Type B pancreatic cell (in vitro differentiated cells): ENCODE data around the gene DIRAS1. TPM values are rescaled to one million over a fixed set of nuclear protein-coding genes. Genes with fewer than 3 reads are reported as not detected.

Source experiments
- DNase-seq: peaks from one replicate; pipeline ENCODE4 v3.0.0; 2021; ENCODE audit warnings: mixed read lengths; ENCODE audit not compliant: unreplicated experiment; ENCODE audit errors: extremely low spot score
- H3K27ac Mint-ChIP-seq: 2 replicates; pipeline ENCODE4 v1.8.0; 2021; ENCODE audit warnings: mild to moderate bottlenecking, mixed read lengths
- H3K27me3 Mint-ChIP-seq: 2 replicates; pipeline ENCODE4 v1.8.0; 2021; ENCODE audit warnings: mixed read lengths
- H3K36me3 Mint-ChIP-seq: 2 replicates; pipeline ENCODE4 v1.8.0; 2021; ENCODE audit warnings: mixed read lengths
- H3K4me1 Mint-ChIP-seq: one replicate; pipeline ENCODE4 v1.8.0; 2021; ENCODE audit warnings: mixed read lengths; ENCODE audit not compliant: unreplicated experiment
- H3K4me3 Mint-ChIP-seq: 2 replicates; pipeline ENCODE4 v1.8.0; 2021; ENCODE audit warnings: mild to moderate bottlenecking, mixed read lengths
- H3K9me3 Mint-ChIP-seq: 2 replicates; pipeline ENCODE4 v1.8.0; 2021; ENCODE audit warnings: mixed read lengths
- CTCF ChIP-seq: fragments of 200-600 bp; sonication (generic); conservative IDR thresholded peaks from 2 replicates; pipeline ENCODE4 v1.5.0; 2021; ENCODE audit warnings: antibody characterized with exemption, mild to moderate bottlenecking
- total RNA-seq: library from RNA; stranded (reverse); gene quantifications from 2 replicates; pipeline ENCODE4 v1.2.1, GENCODE V29; 2021; ENCODE audit warnings: low replicate concordance

The DIRAS1 gene
- total RNA-seq, 1 donor from 2014 or later: 10.4 TPM

GRCh38 chr19:2719232-2719735 lies 1.9 kb downstream of the DIRAS1 start:
- no peak for TF ChIP-seq CTCF
- H3K27ac Mint-ChIP-seq: no peak overlapping the region
- peaks cover 23% of the 10 kb centered on the region for H3K27me3 Mint-ChIP-seq
- peaks cover 6% of the 10 kb centered on the region for H3K36me3 Mint-ChIP-seq
- no peak for DNase-seq
- peak overlapping the region; percentile 85 for H3K4me3 Mint-ChIP-seq
- peaks cover 4% of the 10 kb centered on the region for H3K4me1 Mint-ChIP-seq
- peaks cover 5% of the 10 kb centered on the region for H3K9me3 Mint-ChIP-seq

- H3K27me3 Mint-ChIP-seq: peaks cover 17% of the 10 kb centered on the region
- H3K9me3 Mint-ChIP-seq: peaks cover 5% of the 10 kb centered on the region
- H3K4me1 Mint-ChIP-seq: peaks cover 4% of the 10 kb centered on the region
- peaks cover 6% of the 10 kb centered on the region for H3K36me3 Mint-ChIP-seq
- TF ChIP-seq CTCF: no peak
- no peak overlapping the region for H3K27ac Mint-ChIP-seq
- no peak for DNase-seq
- H3K4me3 Mint-ChIP-seq: no peak overlapping the region
These were observed 3.3 kb downstream of the DIRAS1 start for GRCh38 chr19:2717638-2718541.

GRCh38 chr19:2716722-2717637 lies 4.2 kb downstream of the DIRAS1 start:
- H3K36me3 Mint-ChIP-seq: peaks cover 6% of the 10 kb centered on the region
- H3K4me1 Mint-ChIP-seq: peaks cover 4% of the 10 kb centered on the region
- no peak for DNase-seq
- H3K27ac Mint-ChIP-seq: no peak overlapping the region
- peaks cover 17% of the 10 kb centered on the region for H3K27me3 Mint-ChIP-seq
- peaks cover 5% of the 10 kb centered on the region for H3K9me3 Mint-ChIP-seq
- TF ChIP-seq CTCF: no peak
- H3K4me3 Mint-ChIP-seq: no peak overlapping the region

- no peak overlapping the region for H3K4me3 Mint-ChIP-seq
- no peak for TF ChIP-seq CTCF
- peaks cover 5% of the 10 kb centered on the region for H3K9me3 Mint-ChIP-seq
- H3K4me1 Mint-ChIP-seq: peaks cover 4% of the 10 kb centered on the region
- peaks cover 19% of the 10 kb centered on the region for H3K27me3 Mint-ChIP-seq
- no peak for DNase-seq
- H3K36me3 Mint-ChIP-seq: peaks cover 6% of the 10 kb centered on the region
- no peak overlapping the region for H3K27ac Mint-ChIP-seq
These were observed 4.9 kb downstream of the DIRAS1 start for GRCh38 chr19:2716275-2716650.

GRCh38 chr19:2715470-2716274 lies 5.5 kb downstream of the DIRAS1 start:
- Mint-ChIP-seq H3K9me3 (peaks cover 5% of the 10 kb centered on the region), H3K4me1 (peaks cover 4% of the 10 kb centered on the region), H3K36me3 (peaks cover 6% of the 10 kb centered on the region), H3K27ac (no peak overlapping the region), H3K4me3 (no peak overlapping the region), H3K27me3 (peaks cover 20% of the 10 kb centered on the region)
- DNase-seq: no peak
- TF ChIP-seq CTCF: no peak
